HCT116 (cell line): ENCODE results near the gene HBP1. TPM values are rescaled to one million over a fixed set of nuclear protein-coding genes. Genes with fewer than 3 reads are reported as not detected.

Experiments used
- ATAC-seq: fragments of 200-7000 bp; cut with Tn5 transposase; 2 replicates; pipeline ENCODE4 v1.9.1; 2020; ENCODE audit warnings: mild to moderate bottlenecking, moderate library complexity
- BruUV-seq: library from RNA; stranded (reverse); fragments of 400-500 nt; replicated peaks from 2 replicates; lab custom pipeline; 2021; lab: Mats Ljungman, UMichigan
- CTCF ChIA-PET: fragments of 300-600 bp; sonication (Branson Sonifier 250); formaldehyde crosslinking; loops from one replicate; lab custom pipeline; 2021; ENCODE audit warnings: antibody characterized with exemption; lab: Charles Lee
- POLR2A ChIA-PET: fragments of 300-600, 350-600 bp; sonication (Branson Sonifier 250); formaldehyde crosslinking; loops from one replicate; lab custom pipeline; 2021; ENCODE audit warnings: antibody characterized with exemption; lab: Charles Lee
- RAD21 ChIA-PET, 2 experiments: fragments of 300-600 bp; sonication (Branson Sonifier 250); formaldehyde crosslinking; loops; one replicate each; lab custom pipeline; 2023; ENCODE audit warnings: low total read pairs in 2 of 2; ENCODE audit not compliant: uncharacterized antibody in 2 of 2, unreplicated experiment in 2 of 2, low non-redundant PET in 1 of 2; lab: Charles Lee
- DNase-seq: peaks from one replicate; pipeline ENCODE4 v3.0.0-alpha.2; 2010; ENCODE audit warnings: low read depth, low spot score
- H2AFZ ChIP-seq: fragments of 200-600 bp; shearing (Covaris generic), sonication (generic); 2 replicates; pipeline ENCODE4 v1.6.1; 2017; ENCODE audit warnings: low read depth, mixed run types, mixed read lengths, antibody characterized with exemption, low read length; ENCODE audit not compliant: poor library complexity, severe bottlenecking
- H3K27ac ChIP-seq: 2 replicates; pipeline ENCODE4 v1.5.1; 2012; ENCODE audit warnings: low read depth, low read length
- H3K27me3 ChIP-seq: fragments of 200-600 bp; sonication (generic); 2 replicates; pipeline ENCODE4 v1.6.1; 2016; ENCODE audit warnings: mixed run types, low read length, mixed read lengths; ENCODE audit not compliant: insufficient read depth
- H3K36me3 ChIP-seq, 2 experiments: fragments of 200-500 bp in 1 of 2; fragments of 200-600 bp in 1 of 2; sonication (Bioruptor generic) in 1 of 2; sonication (generic) in 1 of 2; 2 replicates each; pipeline versions ENCODE4 v1.5.1 to v1.6.1; 2014 to 2016; ENCODE audit warnings: low read length in 2 of 2, inconsistent platforms in 1 of 2, mixed read lengths in 1 of 2, mixed run types in 1 of 2; ENCODE audit not compliant: insufficient read depth in 2 of 2, control insufficient read depth in 1 of 2
- H3K4me1 ChIP-seq, 2 experiments: fragments of 200-600 bp in 1 of 2; sonication (generic) in 1 of 2; 2 replicates each; pipeline versions ENCODE4 v1.5.1 to v1.6.1; 2012 to 2017; ENCODE audit warnings: low read length in 2 of 2, inconsistent platforms in 1 of 2, mild to moderate bottlenecking in 1 of 2, mixed read lengths in 1 of 2, mixed run types in 1 of 2, moderate library complexity in 1 of 2; ENCODE audit not compliant: insufficient read depth in 2 of 2, control insufficient read depth in 1 of 2
- H3K4me2 ChIP-seq: fragments of 200-600 bp; sonication (generic); 2 replicates; pipeline ENCODE4 v1.6.1; 2017; ENCODE audit warnings: mixed run types, low read length, mixed read lengths
- H3K4me3 ChIP-seq, 2 experiments: fragments of 200-600 bp in 1 of 2; sonication (generic) in 1 of 2; replicated peaks in 1 of 2; 2 replicates each; pipeline ENCODE4 v1.5.1; 2011 to 2016; ENCODE audit warnings: low read length in 2 of 2, control low read depth in 1 of 2, low read depth in 1 of 2, mild to moderate bottlenecking in 1 of 2, mixed read lengths in 1 of 2, mixed run types in 1 of 2
- H3K79me2 ChIP-seq: fragments of 200-600 bp; sonication (generic); 2 replicates; pipeline ENCODE4 v1.6.1; 2017; ENCODE audit warnings: mild to moderate bottlenecking, mixed run types, low read length, moderate library complexity, mixed read lengths; ENCODE audit not compliant: insufficient read depth
- H3K9ac ChIP-seq: fragments of 200-600 bp; sonication (generic); 2 replicates; pipeline ENCODE4 v1.6.1; 2016; ENCODE audit warnings: low read length, mixed read lengths
- H3K9me2 ChIP-seq: fragments of 200-600 bp; sonication (generic), shearing (Covaris generic); 2 replicates; pipeline ENCODE4 v1.6.1; 2017; ENCODE audit warnings: mixed run types, mild to moderate bottlenecking, moderate library complexity; ENCODE audit not compliant: insufficient read depth
- H3K9me3 ChIP-seq, 2 experiments: fragments of 200-500 bp in 1 of 2; fragments of 200-600 bp in 1 of 2; sonication (Bioruptor generic) in 1 of 2; sonication (generic) in 1 of 2; 2 replicates each; pipeline ENCODE4 v1.6.1; 2014 to 2017; ENCODE audit warnings: low read length in 2 of 2, mixed read lengths in 2 of 2, inconsistent platforms in 1 of 2, low read depth in 1 of 2, mild to moderate bottlenecking in 1 of 2, mixed run types in 1 of 2, moderate library complexity in 1 of 2; ENCODE audit not compliant: control insufficient read depth in 1 of 2, insufficient read depth in 1 of 2
- H4K20me1 ChIP-seq: fragments of 200-600 bp; sonication (generic), shearing (Covaris generic); 2 replicates; pipeline ENCODE4 v1.6.1; 2017; ENCODE audit warnings: mixed run types, mild to moderate bottlenecking, moderate library complexity; ENCODE audit not compliant: insufficient read depth
- CBX3 ChIP-seq: IDR thresholded peaks from 2 replicates; pipeline ENCODE4 v1.6.1; 2012; ENCODE audit warnings: low read depth
- CTCF ChIP-seq, 3 experiments: fragments of 200-600 bp in 1 of 3; sonication (generic) in 1 of 3; IDR thresholded peaks in 2 of 3; conservative IDR thresholded peaks in 1 of 3; 2 replicates each; pipeline ENCODE4 v1.5.1; 2012 to 2017; ENCODE audit warnings: low read depth in 2 of 3, low read length in 2 of 3, antibody characterized with exemption in 1 of 3, borderline replicate concordance in 1 of 3, control low read depth in 1 of 3, mild to moderate bottlenecking in 1 of 3, mixed read lengths in 1 of 3, mixed run types in 1 of 3, moderate library complexity in 1 of 3; ENCODE audit not compliant: insufficient read depth in 1 of 3
- EGR1 ChIP-seq: IDR thresholded peaks from 2 replicates; pipeline ENCODE4 v1.6.1; 2012; ENCODE audit warnings: low read depth
- EZH2 ChIP-seq: fragments of 200-600 bp; sonication (generic); IDR thresholded peaks from 2 replicates; pipeline ENCODE4 v1.6.1; 2017; ENCODE audit warnings: antibody characterized with exemption, mixed run types
- FOSL1 ChIP-seq: IDR thresholded peaks from 2 replicates; pipeline ENCODE4 v1.6.1; 2012; ENCODE audit warnings: low read depth
- JUND ChIP-seq: IDR thresholded peaks from 2 replicates; pipeline ENCODE4 v1.6.1; 2012
- POLR2A ChIP-seq: IDR thresholded peaks from 2 replicates; pipeline ENCODE4 v1.7.0; 2011; ENCODE audit warnings: borderline replicate concordance; ENCODE audit not compliant: insufficient read depth, insufficient read length; ENCODE audit errors: extremely low read depth
- REST ChIP-seq: IDR thresholded peaks from 2 replicates; pipeline ENCODE4 v1.6.1; 2012; ENCODE audit warnings: low read depth
- SIN3A ChIP-seq: IDR thresholded peaks from 2 replicates; pipeline ENCODE4 v1.6.1; 2012; ENCODE audit warnings: low read depth
- TCF7L2 ChIP-seq: IDR thresholded peaks from 2 replicates; pipeline ENCODE4 v1.7.0; 2011; ENCODE audit warnings: borderline replicate concordance, inconsistent platforms; ENCODE audit not compliant: insufficient read depth, insufficient read length; ENCODE audit errors: extremely low read depth
- ZFX ChIP-seq: fragments of 450-650 bp; IDR thresholded peaks from 2 replicates; pipeline ENCODE4 v1.6.1; 2017
- ZNF274 ChIP-seq: fragments of 200-500 bp; sonication (Bioruptor generic); IDR thresholded peaks from 2 replicates; pipeline ENCODE4 v1.6.1; 2014; ENCODE audit warnings: mild to moderate bottlenecking, low read depth, low read length, inconsistent platforms
- intact Hi-C: fragments of 100-400 bp; cut with micrococcal nuclease; formaldehyde crosslinking; loops from 2 replicates; pipeline ENCODE4 v1.10.0; 2022
- total RNA-seq: library from RNA; stranded (reverse); gene quantifications from one replicate; pipeline ENCODE4 v1.2.1, GENCODE V29; 2021; ENCODE audit not compliant: unreplicated experiment
- TF ChIP-seq, protein P1 (sequence below): IDR thresholded peaks from 2 replicates; pipeline ENCODE4 v1.6.1; 2012

The HBP1 gene
- total RNA-seq, 1 experiment from 2014 or later: 24.3 TPM

GRCh38 chr7:107196834-107197610, 28.2 kb downstream of the HBP1 start:
- DNase-seq (no peak), ATAC-seq (no peak)
- intact Hi-C loops: loop anchor here (10.0 kb wide), 1 partner anchor 388 kb away; the partner anchor contains the start of gene BCAP29
- Histone ChIP-seq H3K27me3 (no peaks in the 10 kb centered on the region), H3K4me2 (no peak overlapping the region), H3K79me2 (no peaks in the 10 kb centered on the region), H2AFZ (no peak overlapping the region), H3K27ac (no peak overlapping the region), H3K4me3 (no peak overlapping the region), H3K36me3 (peaks cover 0 to 4% of the 10 kb centered on the region in 2 experiments; a peak in 1 of 4 replicates), H3K9ac (no peak overlapping the region), H3K9me2 (no peaks in the 10 kb centered on the region), H3K4me1 (no peaks in the 10 kb centered on the region), H4K20me1 (no peaks in the 10 kb centered on the region), H3K9me3 (no peaks in the 10 kb centered on the region)
- ChIA-PET POLR2A (no interaction called here), CTCF (no interaction called here), RAD21 (no interaction called here)
- no TSS peak for BruUV-seq
- TF ChIP-seq TCF7L2 (no peak), EZH2 (no peak), REST (no peak), CBX3 (no peak), JUND (no peak), EGR1 (no peak), ZFX (no peak), ZNF274 (no peak), FOSL1 (no peak), SIN3A (no peak), POLR2A (no peak), CTCF (IDR thresholded peaks at IDR 0.05 in 2 of 3, conservative IDR thresholded peaks at IDR 0.05 in 1 of 3; ENCODE audit: borderline replicate concordance in 1 of 3, insufficient read depth in 1 of 3, low read depth in 2 of 3, low read length in 2 of 3) (no peak)
- TF ChIP-seq, protein P1, sequence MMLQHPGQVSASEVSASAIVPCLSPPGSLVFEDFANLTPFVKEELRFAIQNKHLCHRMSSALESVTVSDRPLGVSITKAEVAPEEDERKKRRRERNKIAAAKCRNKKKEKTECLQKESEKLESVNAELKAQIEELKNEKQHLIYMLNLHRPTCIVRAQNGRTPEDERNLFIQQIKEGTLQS: no peak
